SU-DHL-6 (cell line): ENCODE measurements around the gene LSS.
"Not testable (repeated sequence)": the region's sequence is repeated elsewhere in the genome, so short reads cannot be mapped to it uniquely, and the experiment has no call there.

Source experiments
- H2AFZ ChIP-seq: fragments of 200-600 bp; sonication (generic); 2 replicates; pipeline ENCODE4 v1.6.1; 2014; ENCODE audit warnings: low read depth, mild to moderate bottlenecking, moderate library complexity, mixed read lengths, antibody characterized with exemption, low read length; ENCODE audit not compliant: severe bottlenecking
- H3F3A ChIP-seq: fragments of 200-600 bp; shearing (Covaris generic); 2 replicates; pipeline ENCODE4 v1.6.0; 2016; ENCODE audit warnings: antibody characterized with exemption, mild to moderate bottlenecking; ENCODE audit not compliant: insufficient read depth
- H3K27ac ChIP-seq: fragments of 200-600 bp; sonication (generic); 2 replicates; pipeline ENCODE4 v1.5.1; 2016; ENCODE audit warnings: low read depth, mild to moderate bottlenecking, low read length, moderate library complexity, mixed read lengths
- H3K27me3 ChIP-seq: fragments of 200-600 bp; sonication (generic), shearing (Covaris generic); 2 replicates; pipeline ENCODE4 v1.6.0; 2014; ENCODE audit warnings: mild to moderate bottlenecking, low read length
- H3K36me3 ChIP-seq: fragments of 200-600 bp; sonication (generic); 2 replicates; pipeline ENCODE4 v1.6.1; 2014; ENCODE audit warnings: mild to moderate bottlenecking, low read length, mixed read lengths
- H3K4me2 ChIP-seq: fragments of 300-600, 200-600 bp; shearing (Covaris generic), sonication (generic); 2 replicates; pipeline ENCODE4 v1.6.0; 2014; ENCODE audit warnings: low read length, low read depth, mild to moderate bottlenecking; ENCODE audit not compliant: poor library complexity, severe bottlenecking
- H3K4me3 ChIP-seq: fragments of 200-600 bp; sonication (generic); 2 replicates; pipeline ENCODE4 v1.5.1; 2014; ENCODE audit warnings: antibody characterized with exemption, low read length, mild to moderate bottlenecking, mixed read lengths; ENCODE audit not compliant: insufficient read depth, poor library complexity, severe bottlenecking
- H3K79me2 ChIP-seq: fragments of 200-600 bp; sonication (generic); 2 replicates; pipeline ENCODE4 v1.6.1; 2014; ENCODE audit warnings: mild to moderate bottlenecking, low read length, moderate library complexity; ENCODE audit not compliant: insufficient read depth
- H3K9ac ChIP-seq: fragments of 200-600 bp; sonication (generic); 2 replicates; pipeline ENCODE4 v1.7.0; 2014; ENCODE audit warnings: mild to moderate bottlenecking, low read length
- H3K9me2 ChIP-seq: fragments of 200-600 bp; sonication (generic); replicated peaks from 2 replicates; pipeline ENCODE4 v1.6.1; 2014; ENCODE audit warnings: low read length; ENCODE audit not compliant: insufficient read depth
- H3K9me3 ChIP-seq: fragments of 200-600 bp; sonication (generic); 2 replicates; pipeline ENCODE4 v1.6.1; 2014; ENCODE audit warnings: low read length, mixed read lengths; ENCODE audit not compliant: insufficient read depth
- H4K20me1 ChIP-seq: fragments of 200-600 bp; sonication (generic); 2 replicates; pipeline ENCODE4 v1.6.1; 2014; ENCODE audit warnings: low read depth, mild to moderate bottlenecking, antibody characterized with exemption, low read length, moderate library complexity, mixed read lengths
- CTCF ChIP-seq: fragments of 200-600 bp; sonication (generic); IDR thresholded peaks from one replicate; pipeline ENCODE4 v1.5.1; 2017; ENCODE audit warnings: antibody characterized with exemption, mild to moderate bottlenecking, low read length, moderate library complexity; ENCODE audit not compliant: insufficient read depth, poor library complexity, severe bottlenecking
- EZH2phosphoT487 ChIP-seq: fragments of 200-600 bp; sonication (generic), shearing (Covaris generic); conservative IDR thresholded peaks from 2 replicates; pipeline ENCODE4 v1.6.1; 2018; ENCODE audit warnings: mild to moderate bottlenecking, antibody characterized with exemption, low read length, moderate library complexity, mixed read lengths

Gene LSS

GRCh38 chr21:46149205-46149901 is 79.2 kb downstream of the LSS start:
- Histone ChIP-seq H3K79me2 (no peaks in the 10 kb centered on the region), H3K4me2 (no peak overlapping the region), H3K27ac (no peak overlapping the region), H3K4me3 (no peak overlapping the region), H2AFZ (no peak overlapping the region), H4K20me1 (no peaks in the 10 kb centered on the region), H3K27me3 (no peaks in the 10 kb centered on the region), H3K36me3 (no peaks in the 10 kb centered on the region), H3F3A (no peaks in the 10 kb centered on the region), H3K9ac (no peak overlapping the region), H3K9me3 (no peaks in the 10 kb centered on the region), H3K9me2 (no peaks in the 10 kb centered on the region)
- TF ChIP-seq CTCF (no peak), EZH2phosphoT487 (no peak)

GRCh38 chr21:46148106-46148505 is 80.5 kb downstream of the LSS start:
- Histone ChIP-seq H3K27me3 (no peaks in the 10 kb centered on the region), H3K79me2 (no peaks in the 10 kb centered on the region), H3K4me2 (no peak overlapping the region), H3F3A (0 out of 2 replicates have a peak, but pooled peaks cover 3% of the 10 kb centered on the region), H4K20me1 (no peaks in the 10 kb centered on the region), H3K9me3 (no peaks in the 10 kb centered on the region), H3K36me3 (no peaks in the 10 kb centered on the region), H3K27ac (no peak overlapping the region), H3K9ac (no peak overlapping the region), H3K4me3 (no peak overlapping the region), H3K9me2 (no peaks in the 10 kb centered on the region), H2AFZ (no peak overlapping the region)
- TF ChIP-seq CTCF, result no peak
- no peak for TF ChIP-seq EZH2phosphoT487

GRCh38 chr21:46147429-46147828 is 81.1 kb downstream of the LSS start:
- H2AFZ ChIP-seq, H3K79me2 ChIP-seq, H3K27me3 ChIP-seq, H3F3A ChIP-seq, H3K27ac ChIP-seq, H3K9me3 ChIP-seq, H3K4me3 ChIP-seq, H3K9me2 ChIP-seq, H3K9ac ChIP-seq, H3K36me3 ChIP-seq, H4K20me1 ChIP-seq, H3K4me2 ChIP-seq: not testable (repeated sequence)
- TF ChIP-seq CTCF, result peak; percentile 34
